AG04450 (cell line): Measurements from ENCODE around the gene GJE1. TPM values are rescaled to one million over a fixed set of nuclear protein-coding genes. Genes with fewer than 3 reads are reported as not detected.

Experiments used
- CTCF ChIA-PET: fragments of 300-600, 350-600 bp; formaldehyde crosslinking; extraction: SDS; loops from one replicate; lab custom pipeline; 2022; ENCODE audit warnings: antibody characterized with exemption, inconsistent platforms; lab: Charles Lee
- POLR2A ChIA-PET: fragments of 350-600 bp; formaldehyde crosslinking; extraction: SDS; loops from one replicate; lab custom pipeline; 2021; ENCODE audit warnings: antibody characterized with exemption, inconsistent platforms; lab: Yijun Ruan, JAX
- DNase-seq: peaks from one replicate; pipeline ENCODE4 v3.0.0-alpha.2; 2011; ENCODE audit warnings: low read depth, low spot score
- H3K27ac ChIP-seq: one replicate; pipeline ENCODE4 v1.5.1; 2012; ENCODE audit warnings: low read depth, low read length, control low read depth
- H3K27me3 ChIP-seq: one replicate; pipeline ENCODE4 v1.6.0; 2012; ENCODE audit warnings: low read length; ENCODE audit not compliant: control insufficient read depth, insufficient read depth
- H3K4me3 ChIP-seq: 2 replicates; pipeline ENCODE4 v1.5.1; 2011; ENCODE audit warnings: mild to moderate bottlenecking, low read depth, low read length, control low read depth
- H3K9me3 ChIP-seq: 2 replicates; pipeline ENCODE4 v1.5.1; 2012; ENCODE audit warnings: low read length; ENCODE audit not compliant: control insufficient read depth, insufficient read depth
- polyA plus RNA-seq: library from polyadenylated mRNA; depleted of rRNA; stranded (reverse); fragments of >200 nt; gene quantifications from 2 replicates; pipeline ENCODE4 v1.2.3, GENCODE V29; 2011
- TF ChIP-seq, protein P1 (sequence below): IDR thresholded peaks from 2 replicates; pipeline ENCODE4 v1.5.1; 2011; ENCODE audit warnings: low read depth, low read length, control low read depth, inconsistent platforms

Gene GJE1
- polyA plus RNA-seq, 1 experiment: not detected

DNA sequence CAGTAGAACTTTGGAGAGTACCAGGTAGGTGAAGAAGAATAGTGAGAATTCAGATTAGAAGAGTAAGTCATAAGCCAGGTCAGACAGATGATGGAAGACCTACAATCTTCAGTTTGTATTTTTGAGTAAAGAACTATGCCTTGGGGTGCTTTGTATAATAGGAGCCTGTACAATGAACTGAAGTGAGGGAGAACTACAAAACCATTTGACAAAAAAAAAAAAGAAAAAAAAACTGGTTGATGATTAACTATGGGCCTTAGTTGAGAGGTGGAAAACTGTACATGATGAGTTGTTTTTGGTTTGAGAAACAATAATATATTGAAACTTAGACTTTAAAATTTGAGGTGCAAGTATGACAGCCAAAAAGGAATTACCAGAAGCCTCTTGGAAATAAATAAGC, 40.0 kb downstream of the GJE1 start:
- no peak overlapping the region for H3K4me3 ChIP-seq
- ChIA-PET CTCF (interaction anchor here (1.2 kb wide), 1 partner anchor 8 kb away, joined by 3 read pairs; no protein-coding TSS in a partner anchor), POLR2A (no interaction called here)
- no peak for DNase-seq
- H3K9me3 ChIP-seq: no peaks in the 10 kb centered on the region
- H3K27ac ChIP-seq: no peak overlapping the region
- no peaks in the 10 kb centered on the region for H3K27me3 ChIP-seq
- TF ChIP-seq, protein P1, sequence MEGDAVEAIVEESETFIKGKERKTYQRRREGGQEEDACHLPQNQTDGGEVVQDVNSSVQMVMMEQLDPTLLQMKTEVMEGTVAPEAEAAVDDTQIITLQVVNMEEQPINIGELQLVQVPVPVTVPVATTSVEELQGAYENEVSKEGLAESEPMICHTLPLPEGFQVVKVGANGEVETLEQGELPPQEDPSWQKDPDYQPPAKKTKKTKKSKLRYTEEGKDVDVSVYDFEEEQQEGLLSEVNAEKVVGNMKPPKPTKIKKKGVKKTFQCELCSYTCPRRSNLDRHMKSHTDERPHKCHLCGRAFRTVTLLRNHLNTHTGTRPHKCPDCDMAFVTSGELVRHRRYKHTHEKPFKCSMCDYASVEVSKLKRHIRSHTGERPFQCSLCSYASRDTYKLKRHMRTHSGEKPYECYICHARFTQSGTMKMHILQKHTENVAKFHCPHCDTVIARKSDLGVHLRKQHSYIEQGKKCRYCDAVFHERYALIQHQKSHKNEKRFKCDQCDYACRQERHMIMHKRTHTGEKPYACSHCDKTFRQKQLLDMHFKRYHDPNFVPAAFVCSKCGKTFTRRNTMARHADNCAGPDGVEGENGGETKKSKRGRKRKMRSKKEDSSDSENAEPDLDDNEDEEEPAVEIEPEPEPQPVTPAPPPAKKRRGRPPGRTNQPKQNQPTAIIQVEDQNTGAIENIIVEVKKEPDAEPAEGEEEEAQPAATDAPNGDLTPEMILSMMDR: no peak

DNA sequence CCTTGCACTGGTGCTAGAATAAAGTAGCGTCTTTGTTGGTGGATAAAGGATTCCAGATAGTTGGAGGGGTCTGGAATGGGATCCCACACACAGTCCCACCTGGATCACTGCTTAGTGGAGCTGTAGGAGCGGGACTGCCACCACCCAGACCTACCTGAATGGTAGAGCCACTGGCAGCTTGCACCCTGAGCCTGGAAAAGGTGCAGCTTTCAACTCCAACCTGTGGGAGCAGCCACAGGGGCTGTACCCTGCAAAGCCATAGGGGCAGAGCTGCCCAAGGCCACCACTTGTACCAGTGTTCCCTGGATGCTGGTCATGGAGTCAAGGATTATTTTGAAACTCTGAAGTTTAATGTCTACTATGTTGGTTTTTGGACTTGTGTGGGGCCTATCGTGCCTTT, 41.3 kb downstream of the GJE1 start:
- Histone ChIP-seq H3K27me3 (no peaks in the 10 kb centered on the region), H3K27ac (no peak overlapping the region), H3K9me3 (no peaks in the 10 kb centered on the region), H3K4me3 (no peak overlapping the region)
- no peak for DNase-seq
- TF ChIP-seq, protein P1: no peak
- POLR2A ChIA-PET: no interaction called here
- CTCF ChIA-PET: interaction anchor here (1.2 kb wide), 1 partner anchor 10 kb away, joined by 3 read pairs; no protein-coding TSS in a partner anchor

DNA sequence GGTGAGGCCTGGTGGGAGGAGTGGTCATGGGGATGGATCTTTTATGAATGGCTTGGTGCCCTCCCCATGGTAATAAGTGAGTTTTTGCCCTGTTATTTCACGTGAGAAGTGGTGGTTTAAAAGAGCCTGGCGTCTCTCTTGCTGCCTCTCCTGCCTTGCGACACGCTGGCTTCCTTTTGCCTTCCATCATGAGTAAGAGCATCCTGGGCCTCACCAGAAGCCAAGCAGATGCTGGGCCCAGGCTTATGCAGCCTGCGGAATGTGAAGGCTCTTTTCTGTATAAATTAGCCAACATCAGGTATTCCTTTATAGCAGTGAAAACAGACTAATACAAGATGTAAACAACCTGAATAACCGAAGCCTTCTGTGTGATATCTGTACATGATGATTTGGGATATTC, 42.0 kb downstream of the GJE1 start:
- Histone ChIP-seq H3K27ac (no peak overlapping the region), H3K4me3 (no peak overlapping the region), H3K9me3 (no peaks in the 10 kb centered on the region), H3K27me3 (no peaks in the 10 kb centered on the region)
- no peak for DNase-seq
- CTCF ChIA-PET: no interaction called here
- TF ChIP-seq, protein P1: no peak
- POLR2A ChIA-PET: no interaction called here

DNA sequence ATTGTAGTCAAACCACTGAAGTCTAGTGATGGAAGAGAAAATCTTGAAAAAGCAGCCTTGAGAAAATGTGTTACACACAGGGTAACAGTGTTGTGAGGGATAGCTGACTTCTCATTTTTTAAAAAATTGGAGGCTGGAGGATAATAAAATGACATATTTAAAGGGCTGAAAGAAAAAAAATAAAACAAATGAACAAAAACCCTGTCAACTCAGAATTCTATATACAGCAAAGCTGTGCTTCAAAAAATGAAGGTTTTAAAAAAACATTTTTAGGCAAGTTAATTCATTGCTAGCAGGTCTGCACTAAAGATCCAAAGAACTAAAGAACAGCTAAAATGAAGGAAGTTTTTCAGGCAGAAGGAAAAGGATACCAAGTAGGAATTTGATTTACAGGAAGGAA, 45.4 kb downstream of the GJE1 start:
- H3K27me3 ChIP-seq: no peaks in the 10 kb centered on the region
- no peaks in the 10 kb centered on the region for H3K9me3 ChIP-seq
- TF ChIP-seq, protein P1: no peak
- POLR2A ChIA-PET: no interaction called here
- DNase-seq: no peak
- CTCF ChIA-PET: interaction anchor here (1.3 to 1.9 kb wide), 3 partner anchors 22 to 210 kb away, joined by 4 read pairs; no protein-coding TSS in a partner anchor
- H3K4me3 ChIP-seq: no peak overlapping the region
- no peak overlapping the region for H3K27ac ChIP-seq

DNA sequence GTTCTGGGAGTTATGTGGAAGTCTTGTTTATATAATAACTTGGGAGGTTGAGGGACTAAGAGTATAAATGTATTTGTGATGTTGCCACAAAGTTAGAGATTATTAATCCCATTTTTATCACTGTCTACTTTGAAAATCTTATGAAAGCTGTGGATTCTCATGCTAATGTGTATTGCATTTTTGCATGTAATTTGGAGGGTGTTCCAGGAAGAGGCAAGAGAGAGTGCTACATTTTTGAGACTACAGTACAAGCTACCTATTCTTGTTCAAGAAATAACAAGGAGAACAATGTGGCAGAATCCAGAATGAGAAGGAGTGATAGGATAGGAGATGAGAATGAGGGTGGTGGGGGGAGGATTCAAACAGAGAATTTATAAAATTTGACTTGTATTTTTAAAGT, 49.3 kb downstream of the GJE1 start:
- no peaks in the 10 kb centered on the region for H3K27me3 ChIP-seq
- H3K4me3 ChIP-seq: no peak overlapping the region
- CTCF ChIA-PET: interaction anchor here (1.1 kb wide), 1 partner anchor 26 kb away, joined by 4 read pairs; no protein-coding TSS in a partner anchor
- TF ChIP-seq, protein P1: no peak
- POLR2A ChIA-PET: no interaction called here
- H3K27ac ChIP-seq: no peak overlapping the region
- H3K9me3 ChIP-seq: no peaks in the 10 kb centered on the region
- no peak for DNase-seq
